ENCODE measurements around the gene NCAPD2.
A peak's percentile ranks its signal among the peaks of the same experiment; 100 is the strongest.

DNA sequence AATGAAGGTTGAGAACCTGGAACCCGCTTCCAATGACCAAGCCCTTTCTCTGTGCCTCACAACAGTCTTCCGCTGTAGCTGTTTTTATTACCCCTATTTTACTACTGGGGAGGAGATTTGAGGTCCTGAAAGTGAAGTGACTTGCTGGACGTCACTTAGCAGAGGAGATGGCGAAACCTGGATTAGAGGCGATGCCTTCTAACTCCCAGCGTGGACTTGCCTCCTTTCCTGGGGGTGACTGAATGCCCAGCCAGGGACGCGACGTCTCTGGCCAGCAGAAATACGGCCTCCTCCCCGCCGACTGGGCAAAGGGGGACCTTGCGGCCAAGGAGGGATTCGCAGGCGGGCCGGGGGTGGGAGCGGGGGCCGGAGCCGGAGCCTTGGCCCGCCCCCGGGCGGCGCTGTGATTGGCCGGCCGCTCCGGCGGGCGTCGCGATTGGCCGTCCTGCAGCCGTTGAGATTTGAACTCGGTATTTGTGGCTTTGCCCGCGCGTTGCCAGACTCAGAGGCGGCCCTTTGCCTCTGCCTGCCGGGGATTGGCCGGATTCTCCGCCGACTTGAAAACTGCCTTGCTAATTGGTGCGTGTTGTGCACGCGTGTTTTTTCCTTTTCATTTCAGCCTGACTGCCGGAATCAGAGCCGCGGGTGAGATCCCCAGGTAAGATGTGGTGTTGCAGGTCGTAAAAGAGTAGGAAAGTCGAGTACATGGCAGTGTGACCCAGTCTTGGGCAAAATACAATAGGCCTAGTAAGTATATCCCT lies at the start of gene NCAPD2:
- TF ChIP-seq, protein P1, sequence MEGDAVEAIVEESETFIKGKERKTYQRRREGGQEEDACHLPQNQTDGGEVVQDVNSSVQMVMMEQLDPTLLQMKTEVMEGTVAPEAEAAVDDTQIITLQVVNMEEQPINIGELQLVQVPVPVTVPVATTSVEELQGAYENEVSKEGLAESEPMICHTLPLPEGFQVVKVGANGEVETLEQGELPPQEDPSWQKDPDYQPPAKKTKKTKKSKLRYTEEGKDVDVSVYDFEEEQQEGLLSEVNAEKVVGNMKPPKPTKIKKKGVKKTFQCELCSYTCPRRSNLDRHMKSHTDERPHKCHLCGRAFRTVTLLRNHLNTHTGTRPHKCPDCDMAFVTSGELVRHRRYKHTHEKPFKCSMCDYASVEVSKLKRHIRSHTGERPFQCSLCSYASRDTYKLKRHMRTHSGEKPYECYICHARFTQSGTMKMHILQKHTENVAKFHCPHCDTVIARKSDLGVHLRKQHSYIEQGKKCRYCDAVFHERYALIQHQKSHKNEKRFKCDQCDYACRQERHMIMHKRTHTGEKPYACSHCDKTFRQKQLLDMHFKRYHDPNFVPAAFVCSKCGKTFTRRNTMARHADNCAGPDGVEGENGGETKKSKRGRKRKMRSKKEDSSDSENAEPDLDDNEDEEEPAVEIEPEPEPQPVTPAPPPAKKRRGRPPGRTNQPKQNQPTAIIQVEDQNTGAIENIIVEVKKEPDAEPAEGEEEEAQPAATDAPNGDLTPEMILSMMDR (IDR thresholded peaks at IDR 0.05), result peak; percentile 34
- no peak for TF ChIP-seq ZFX (IDR thresholded peaks at IDR 0.05; ENCODE audit: borderline replicate concordance)
